HepG2 (cell line): ENCODE measurements around the gene TUNAR. TPM values are rescaled to one million over a fixed set of nuclear protein-coding genes. Genes with fewer than 3 reads are reported as not detected.

Experiments used
- EP300 ChIP-seq, 3 experiments: sonication (generic) in 1 of 3; formaldehyde crosslinking in 1 of 3; IDR thresholded peaks; 2 replicates each; pipeline versions ENCODE4 v1.5.1 to v1.6.1; 2011 to 2020; ENCODE audit warnings: low read depth in 2 of 3, low read length in 2 of 3, borderline replicate concordance in 1 of 3, improper control_type of control experiment in 1 of 3, mild to moderate bottlenecking in 1 of 3, missing genetic modification reagents in 1 of 3, moderate library complexity in 1 of 3
- MYC ChIP-seq: sonication (generic); formaldehyde crosslinking; IDR thresholded peaks from 2 replicates; pipeline ENCODE4 v1.9.0; 2021; ENCODE audit warnings: missing genetic modification reagents, borderline replicate concordance
- polyA plus RNA-seq, 8 experiments: library from polyadenylated mRNA; depleted of rRNA in 3 of 8; stranded (reverse) in 7 of 8; unstranded in 1 of 8; fragments of >200 nt; fragmentation: Illumina TruSeq in 4 of 8; extraction: Trizol in 4 of 8; gene quantifications; 2 replicates each; pipeline versions ENCODE4 v1.2.1 to v1.2.3, GENCODE V29; 2011 to 2016; ENCODE audit warnings: low read depth in 4 of 8, missing spikeins in 1 of 8, mixed read lengths in 1 of 8; ENCODE audit not compliant: insufficient read depth in 1 of 8
- total RNA-seq, 5 experiments: library from RNA; depleted of rRNA; stranded (reverse); fragments of >200 nt; fragmentation: Illumina TruSeq; extraction: Trizol; gene quantifications; 2 replicates each; pipeline ENCODE4 v1.2.3, GENCODE V29; 2016; ENCODE audit warnings: low read depth in 1 of 5
- TF ChIP-seq, protein P1 (sequence below): IDR thresholded peaks from 2 replicates; pipeline ENCODE4 v1.6.1; 2012; ENCODE audit warnings: low read length, improper control_type of control experiment
- TF ChIP-seq, protein P2 (sequence below): sonication (generic); formaldehyde crosslinking; IDR thresholded peaks from 2 replicates; pipeline ENCODE4 v1.9.0; 2021; ENCODE audit warnings: missing genetic modification reagents, borderline replicate concordance
- TF ChIP-seq, protein P3 (sequence below): sonication (generic); formaldehyde crosslinking; IDR thresholded peaks from 2 replicates; pipeline ENCODE4 v1.5.0; 2020; ENCODE audit warnings: mild to moderate bottlenecking, missing genetic modification reagents, moderate library complexity
- TF ChIP-seq, protein P4 (sequence below): fragments of 450-650 bp; IDR thresholded peaks from 2 replicates; pipeline ENCODE4 v1.6.1; 2016

TUNAR gene
- total and polyA plus RNA-seq, 2 of the 13 experiments (the other 11 are each of a cell fraction or from before 2014, with no cell fraction given): not detected

DNA sequence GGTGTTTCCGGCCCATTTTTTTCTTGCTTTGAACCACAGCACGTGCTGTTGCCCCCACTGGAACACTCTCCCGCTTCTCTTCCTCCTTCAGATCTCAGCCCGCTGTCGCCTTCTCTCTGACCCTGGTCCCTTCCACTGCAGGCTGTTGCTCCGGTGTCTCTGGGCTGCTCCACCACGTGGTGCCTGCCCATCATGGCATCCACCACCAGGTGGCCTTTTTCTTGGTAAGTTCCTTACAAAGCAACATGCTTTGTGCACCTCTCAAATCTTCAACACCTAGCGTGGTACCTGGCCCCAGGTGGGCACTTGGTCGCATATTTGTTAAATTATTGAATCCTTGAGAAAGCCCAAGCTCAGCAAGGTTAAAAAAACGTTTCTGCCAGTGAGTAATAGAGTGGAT lies 19.1 kb downstream of the TUNAR start (continued):
- TF ChIP-seq, protein P1, sequence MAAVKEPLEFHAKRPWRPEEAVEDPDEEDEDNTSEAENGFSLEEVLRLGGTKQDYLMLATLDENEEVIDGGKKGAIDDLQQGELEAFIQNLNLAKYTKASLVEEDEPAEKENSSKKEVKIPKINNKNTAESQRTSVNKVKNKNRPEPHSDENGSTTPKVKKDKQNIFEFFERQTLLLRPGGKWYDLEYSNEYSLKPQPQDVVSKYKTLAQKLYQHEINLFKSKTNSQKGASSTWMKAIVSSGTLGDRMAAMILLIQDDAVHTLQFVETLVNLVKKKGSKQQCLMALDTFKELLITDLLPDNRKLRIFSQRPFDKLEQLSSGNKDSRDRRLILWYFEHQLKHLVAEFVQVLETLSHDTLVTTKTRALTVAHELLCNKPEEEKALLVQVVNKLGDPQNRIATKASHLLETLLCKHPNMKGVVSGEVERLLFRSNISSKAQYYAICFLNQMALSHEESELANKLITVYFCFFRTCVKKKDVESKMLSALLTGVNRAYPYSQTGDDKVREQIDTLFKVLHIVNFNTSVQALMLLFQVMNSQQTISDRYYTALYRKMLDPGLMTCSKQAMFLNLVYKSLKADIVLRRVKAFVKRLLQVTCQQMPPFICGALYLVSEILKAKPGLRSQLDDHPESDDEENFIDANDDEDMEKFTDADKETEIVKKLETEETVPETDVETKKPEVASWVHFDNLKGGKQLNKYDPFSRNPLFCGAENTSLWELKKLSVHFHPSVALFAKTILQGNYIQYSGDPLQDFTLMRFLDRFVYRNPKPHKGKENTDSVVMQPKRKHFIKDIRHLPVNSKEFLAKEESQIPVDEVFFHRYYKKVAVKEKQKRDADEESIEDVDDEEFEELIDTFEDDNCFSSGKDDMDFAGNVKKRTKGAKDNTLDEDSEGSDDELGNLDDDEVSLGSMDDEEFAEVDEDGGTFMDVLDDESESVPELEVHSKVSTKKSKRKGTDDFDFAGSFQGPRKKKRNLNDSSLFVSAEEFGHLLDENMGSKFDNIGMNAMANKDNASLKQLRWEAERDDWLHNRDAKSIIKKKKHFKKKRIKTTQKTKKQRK: no peak
- TF ChIP-seq EP300 (IDR thresholded peaks at IDR 0.05; ENCODE audit: low read depth in 2 of 2, low read length in 2 of 2) (no peak), EP300 (CRISPR knock-in tag; IDR thresholded peaks at IDR 0.05; ENCODE audit: borderline replicate concordance) (no peak), MYC (peak; percentile 46; the same call in 1 of the 2 replicates)
- TF ChIP-seq, protein P2, sequence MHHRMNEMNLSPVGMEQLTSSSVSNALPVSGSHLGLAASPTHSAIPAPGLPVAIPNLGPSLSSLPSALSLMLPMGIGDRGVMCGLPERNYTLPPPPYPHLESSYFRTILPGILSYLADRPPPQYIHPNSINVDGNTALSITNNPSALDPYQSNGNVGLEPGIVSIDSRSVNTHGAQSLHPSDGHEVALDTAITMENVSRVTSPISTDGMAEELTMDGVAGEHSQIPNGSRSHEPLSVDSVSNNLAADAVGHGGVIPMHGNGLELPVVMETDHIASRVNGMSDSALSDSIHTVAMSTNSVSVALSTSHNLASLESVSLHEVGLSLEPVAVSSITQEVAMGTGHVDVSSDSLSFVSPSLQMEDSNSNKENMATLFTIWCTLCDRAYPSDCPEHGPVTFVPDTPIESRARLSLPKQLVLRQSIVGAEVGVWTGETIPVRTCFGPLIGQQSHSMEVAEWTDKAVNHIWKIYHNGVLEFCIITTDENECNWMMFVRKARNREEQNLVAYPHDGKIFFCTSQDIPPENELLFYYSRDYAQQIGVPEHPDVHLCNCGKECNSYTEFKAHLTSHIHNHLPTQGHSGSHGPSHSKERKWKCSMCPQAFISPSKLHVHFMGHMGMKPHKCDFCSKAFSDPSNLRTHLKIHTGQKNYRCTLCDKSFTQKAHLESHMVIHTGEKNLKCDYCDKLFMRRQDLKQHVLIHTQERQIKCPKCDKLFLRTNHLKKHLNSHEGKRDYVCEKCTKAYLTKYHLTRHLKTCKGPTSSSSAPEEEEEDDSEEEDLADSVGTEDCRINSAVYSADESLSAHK (CRISPR knock-in tag): no peak
- TF ChIP-seq, protein P3, sequence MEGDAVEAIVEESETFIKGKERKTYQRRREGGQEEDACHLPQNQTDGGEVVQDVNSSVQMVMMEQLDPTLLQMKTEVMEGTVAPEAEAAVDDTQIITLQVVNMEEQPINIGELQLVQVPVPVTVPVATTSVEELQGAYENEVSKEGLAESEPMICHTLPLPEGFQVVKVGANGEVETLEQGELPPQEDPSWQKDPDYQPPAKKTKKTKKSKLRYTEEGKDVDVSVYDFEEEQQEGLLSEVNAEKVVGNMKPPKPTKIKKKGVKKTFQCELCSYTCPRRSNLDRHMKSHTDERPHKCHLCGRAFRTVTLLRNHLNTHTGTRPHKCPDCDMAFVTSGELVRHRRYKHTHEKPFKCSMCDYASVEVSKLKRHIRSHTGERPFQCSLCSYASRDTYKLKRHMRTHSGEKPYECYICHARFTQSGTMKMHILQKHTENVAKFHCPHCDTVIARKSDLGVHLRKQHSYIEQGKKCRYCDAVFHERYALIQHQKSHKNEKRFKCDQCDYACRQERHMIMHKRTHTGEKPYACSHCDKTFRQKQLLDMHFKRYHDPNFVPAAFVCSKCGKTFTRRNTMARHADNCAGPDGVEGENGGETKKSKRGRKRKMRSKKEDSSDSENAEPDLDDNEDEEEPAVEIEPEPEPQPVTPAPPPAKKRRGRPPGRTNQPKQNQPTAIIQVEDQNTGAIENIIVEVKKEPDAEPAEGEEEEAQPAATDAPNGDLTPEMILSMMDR (CRISPR knock-in tag): peak; percentile 45
- TF ChIP-seq, protein P4, sequence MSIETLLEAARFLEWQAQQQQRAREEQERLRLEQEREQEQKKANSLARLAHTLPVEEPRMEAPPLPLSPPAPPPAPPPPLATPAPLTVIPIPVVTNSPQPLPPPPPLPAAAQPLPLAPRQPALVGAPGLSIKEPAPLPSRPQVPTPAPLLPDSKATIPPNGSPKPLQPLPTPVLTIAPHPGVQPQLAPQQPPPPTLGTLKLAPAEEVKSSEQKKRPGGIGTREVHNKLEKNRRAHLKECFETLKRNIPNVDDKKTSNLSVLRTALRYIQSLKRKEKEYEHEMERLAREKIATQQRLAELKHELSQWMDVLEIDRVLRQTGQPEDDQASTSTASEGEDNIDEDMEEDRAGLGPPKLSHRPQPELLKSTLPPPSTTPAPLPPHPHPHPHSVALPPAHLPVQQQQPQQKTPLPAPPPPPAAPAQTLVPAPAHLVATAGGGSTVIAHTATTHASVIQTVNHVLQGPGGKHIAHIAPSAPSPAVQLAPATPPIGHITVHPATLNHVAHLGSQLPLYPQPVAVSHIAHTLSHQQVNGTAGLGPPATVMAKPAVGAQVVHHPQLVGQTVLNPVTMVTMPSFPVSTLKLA: peak; percentile 47; the same call in 1 of the 2 replicates
